Spleen (tissue), 7 donors: ENCODE results near the gene SYNRG.

ENCODE experiments used
- POLR2A ChIP-seq, 3 donors: fragments of 450-650 bp; IDR thresholded peaks; one replicate each; pipeline ENCODE4 v1.5.1; 2017; ENCODE audit warnings: antibody characterized with exemption in 3 of 3, mild to moderate bottlenecking in 1 of 3
- POLR2AphosphoS5 ChIP-seq, 3 donors: sonication (generic); formaldehyde crosslinking; IDR thresholded peaks; one replicate each; pipeline ENCODE4 v1.5.1; 2017; ENCODE audit warnings: antibody characterized with exemption in 3 of 3
- TF ChIP-seq, protein P1 (sequence below), 11 experiments: fragments of 200-600 bp in 7 of 11; fragments of 450-650 bp in 4 of 11; sonication (generic) in 4 of 11; IDR thresholded peaks in 8 of 11; conservative IDR thresholded peaks in 3 of 11; 1 replicate in 7 of 11; 2 replicates in 4 of 11; pipeline versions ENCODE4 v1.4.0 to v1.8.0; 2016 to 2021; ENCODE audit warnings: antibody characterized with exemption in 11 of 11, inconsistent platforms in 4 of 11, mild to moderate bottlenecking in 1 of 11
- donor health status: DM: no; HTN: no; CAD: no; lungs with moderate emphysema.
- donor health status: DM: no; HTN: no; CAD: no.
- donor health status: DM: no; HTN: no; CAD: no.

DNA sequence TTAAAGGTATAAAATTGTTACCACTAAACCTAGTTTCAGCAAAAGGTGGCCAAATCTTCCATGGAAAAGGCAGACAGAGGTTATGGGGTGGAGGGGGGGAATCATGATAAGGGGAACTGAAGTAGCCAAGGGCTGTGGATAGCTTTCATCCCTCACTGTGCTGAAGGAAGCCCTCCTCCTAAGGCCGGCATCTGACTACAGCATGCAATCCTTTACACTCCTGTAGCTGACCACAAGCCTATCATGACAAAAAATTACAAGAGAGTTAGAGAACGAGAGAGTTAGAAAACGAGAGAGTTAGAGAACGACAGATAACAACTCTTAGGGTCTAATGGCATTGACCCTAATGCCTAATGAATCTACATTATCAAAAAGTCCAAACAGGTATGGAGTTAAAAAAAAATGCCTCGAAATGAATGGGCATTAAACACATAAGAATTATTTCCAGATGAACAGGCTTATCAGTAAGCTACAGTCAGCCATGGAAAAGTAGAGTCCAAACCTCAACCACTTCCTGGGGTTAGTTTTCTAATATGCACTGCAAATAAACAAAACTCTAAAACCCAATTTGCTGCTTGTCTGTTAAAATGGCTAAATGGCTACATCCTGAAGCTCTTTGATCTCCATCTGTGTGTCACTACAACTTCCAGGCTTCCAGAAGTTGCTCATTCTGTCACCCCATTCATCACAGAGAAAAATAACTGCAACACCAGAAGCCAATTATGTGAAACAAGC is 89.8 kb downstream of the SYNRG start:
- TF ChIP-seq, protein P1, sequence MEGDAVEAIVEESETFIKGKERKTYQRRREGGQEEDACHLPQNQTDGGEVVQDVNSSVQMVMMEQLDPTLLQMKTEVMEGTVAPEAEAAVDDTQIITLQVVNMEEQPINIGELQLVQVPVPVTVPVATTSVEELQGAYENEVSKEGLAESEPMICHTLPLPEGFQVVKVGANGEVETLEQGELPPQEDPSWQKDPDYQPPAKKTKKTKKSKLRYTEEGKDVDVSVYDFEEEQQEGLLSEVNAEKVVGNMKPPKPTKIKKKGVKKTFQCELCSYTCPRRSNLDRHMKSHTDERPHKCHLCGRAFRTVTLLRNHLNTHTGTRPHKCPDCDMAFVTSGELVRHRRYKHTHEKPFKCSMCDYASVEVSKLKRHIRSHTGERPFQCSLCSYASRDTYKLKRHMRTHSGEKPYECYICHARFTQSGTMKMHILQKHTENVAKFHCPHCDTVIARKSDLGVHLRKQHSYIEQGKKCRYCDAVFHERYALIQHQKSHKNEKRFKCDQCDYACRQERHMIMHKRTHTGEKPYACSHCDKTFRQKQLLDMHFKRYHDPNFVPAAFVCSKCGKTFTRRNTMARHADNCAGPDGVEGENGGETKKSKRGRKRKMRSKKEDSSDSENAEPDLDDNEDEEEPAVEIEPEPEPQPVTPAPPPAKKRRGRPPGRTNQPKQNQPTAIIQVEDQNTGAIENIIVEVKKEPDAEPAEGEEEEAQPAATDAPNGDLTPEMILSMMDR (IDR thresholded peaks at IDR 0.05 in 8 of 11, conservative IDR thresholded peaks at IDR 0.05 in 3 of 11) = no peak
- no peak for TF ChIP-seq POLR2AphosphoS5 (IDR thresholded peaks at IDR 0.05)
- no peak for TF ChIP-seq POLR2A (IDR thresholded peaks at IDR 0.05)
